ENCODE data around the gene ZNF512B. TPM values are rescaled to one million over a fixed set of nuclear protein-coding genes. Genes with fewer than 3 reads are reported as not detected.
"Not testable (repeated sequence)": the region's sequence is repeated elsewhere in the genome, so short reads cannot be mapped to it uniquely, and the experiment has no call there.

ZNF512B gene
- total RNA-seq, 4 donors from 2014 or later = 13.4 to 24.8 (median 19.0) TPM

- intact Hi-C loops (cut with DNase I) = no loop called here
Observed at GRCh38 chr20:63931735-63932134, 38.0 kb downstream of the ZNF512B start.

GRCh38 chr20:63930971-63931553 is 38.7 kb downstream of the ZNF512B start:
- intact Hi-C loops (cut with DNase I) = no loop called here
- Histone ChIP-seq H3K9me3 (no peaks in the 10 kb centered on the region), H3K27ac (no peak overlapping the region), H3K27me3 (no peaks in the 10 kb centered on the region), H3K36me3 (peaks cover 53 to 62% of the 10 kb centered on the region in 2 donors), H3K4me1 (no peaks in the 10 kb centered on the region), H3K4me3 (replicated peaks in 1 of 3) (no peak overlapping the region)
- WGBS, 2 donors = 92 to 93% methylated on average over 28 to 34 of the region's 37 CpGs
- DNase-seq = no peak
- TF ChIP-seq POLR2A (IDR thresholded peaks at IDR 0.05) (no peak), CTCF (IDR thresholded peaks at IDR 0.05) (no peak)

More at GRCh38 chr20:63931735-63932134, 38.0 kb downstream of the ZNF512B start:
- Histone ChIP-seq H3K27me3 (no peaks in the 10 kb centered on the region), H3K4me1 (no peaks in the 10 kb centered on the region), H3K36me3 (peaks cover 53 to 62% of the 10 kb centered on the region in 2 donors), H3K27ac (no peak overlapping the region), H3K9me3 (no peaks in the 10 kb centered on the region), H3K4me3 (replicated peaks in 1 of 3) (no peak overlapping the region)
- DNase-seq = no peak
- 94 to 96% methylated on average over 12 to 19 of the region's 19 CpGs for WGBS, 2 donors
- TF ChIP-seq POLR2A (IDR thresholded peaks at IDR 0.05) (no peak), CTCF (IDR thresholded peaks at IDR 0.05) (no peak)

GRCh38 chr20:63929473-63929883 is 40.3 kb downstream of the ZNF512B start:
- peaks cover 46 to 50% of the 10 kb centered on the region in 2 donors for H3K36me3 ChIP-seq
- H3K27ac ChIP-seq; H3K9me3 ChIP-seq; H3K4me1 ChIP-seq; H3K27me3 ChIP-seq; DNase-seq; intact Hi-C loops (cut with DNase I); H3K4me3 ChIP-seq (replicated peaks in 1 of 3): not testable (repeated sequence)
- 87 to 95% methylated on average over 8 to 29 of the region's 31 CpGs for WGBS, 2 donors

GRCh38 chr20:63929071-63929470 is 40.7 kb downstream of the ZNF512B start:
- TF ChIP-seq CTCF (IDR thresholded peaks at IDR 0.05) = no peak
- TF ChIP-seq POLR2A (IDR thresholded peaks at IDR 0.05) = no peak
- no peak overlapping the region for H3K4me3 ChIP-seq (replicated peaks in 1 of 3)
- H3K36me3 ChIP-seq = peaks cover 46 to 48% of the 10 kb centered on the region in 2 donors
- intact Hi-C loops (cut with DNase I) = no loop called here
- DNase-seq = no peak
- H3K4me1 ChIP-seq = peaks cover 0 to 2% of the 10 kb centered on the region in 2 donors
- WGBS, 2 donors = 95 to 97% methylated on average over 24 to 26 of the region's 26 CpGs
- no peaks in the 10 kb centered on the region for H3K9me3 ChIP-seq
- H3K27ac ChIP-seq = no peak overlapping the region
- H3K27me3 ChIP-seq = no peaks in the 10 kb centered on the region

GRCh38 chr20:63926298-63926697 is 43.4 kb downstream of the ZNF512B start:
- no peaks in the 10 kb centered on the region for H3K27me3 ChIP-seq
- no peak overlapping the region for H3K4me3 ChIP-seq (replicated peaks in 1 of 3)
- H3K27ac ChIP-seq = no peak overlapping the region
- peaks cover 31 to 33% of the 10 kb centered on the region in 2 donors for H3K36me3 ChIP-seq
- DNase-seq = no peak
- no peaks in the 10 kb centered on the region for H3K9me3 ChIP-seq
- peaks cover 0 to 10% of the 10 kb centered on the region in 2 donors for H3K4me1 ChIP-seq
- no peak for TF ChIP-seq POLR2A (IDR thresholded peaks at IDR 0.05)
- TF ChIP-seq CTCF (IDR thresholded peaks at IDR 0.05) = no peak
- intact Hi-C loops (cut with DNase I) = no loop called here
- WGBS, 2 donors = 87% methylated on average over 8 of the region's 8 CpGs
